ENCODE results near the gene HERPUD1.

GRCh38 chr16:56980201-56980535 lies 48.2 kb downstream of the HERPUD1 start:
- TF ChIP-seq CTCF (IDR thresholded peaks at IDR 0.05) (no peak), PREB (CRISPR knock-in tag; IDR thresholded peaks at IDR 0.05; ENCODE audit: borderline replicate concordance) (no peak), GABPB1 (CRISPR knock-in tag; IDR thresholded peaks at IDR 0.05) (no peak), MLX (CRISPR knock-in tag; IDR thresholded peaks at IDR 0.05) (no peak), GRHL2 (CRISPR knock-in tag; IDR thresholded peaks at IDR 0.05; ENCODE audit: insufficient replicate concordance, severe bottlenecking) (no peak), ATF2 (CRISPR knock-in tag; IDR thresholded peaks at IDR 0.05; ENCODE audit: borderline replicate concordance, low read depth) (no peak), ZNF532 (CRISPR knock-in tag; IDR thresholded peaks at IDR 0.05; ENCODE audit: borderline replicate concordance) (no peak), USF2 (CRISPR knock-in tag; IDR thresholded peaks at IDR 0.05) (no peak), CBFB (CRISPR knock-in tag; IDR thresholded peaks at IDR 0.05; ENCODE audit: low read depth) (no peak), MAX (CRISPR knock-in tag; IDR thresholded peaks at IDR 0.05) (no peak), NR2C2 (CRISPR knock-in tag; IDR thresholded peaks at IDR 0.05) (no peak)

Measured in WTC11 (cell line).